GM21717 (cell line): ENCODE results near the gene TMEM185A.
"Not testable (repeated sequence)": the region's sequence is repeated elsewhere in the genome, so short reads cannot be mapped to it uniquely, and the experiment has no call there.

Experiments used
- ATAC-seq: cut with Tn5 transposase; IDR thresholded peaks from one replicate; pipeline ENCODE4 v1.9.1; 2021; ENCODE audit warnings: mild to moderate bottlenecking, moderate library complexity; ENCODE audit not compliant: unreplicated experiment

Gene TMEM185A

GRCh38 chrX:149626829-149627228 lies 4.8 kb downstream of the TMEM185A start:
- not testable (repeated sequence) for ATAC-seq

GRCh38 chrX:149619662-149620061 lies 11.9 kb downstream of the TMEM185A start:
- not testable (repeated sequence) for ATAC-seq

GRCh38 chrX:149618871-149619270 lies 12.7 kb downstream of the TMEM185A start:
- no peak for ATAC-seq

GRCh38 chrX:149611623-149612175 lies 19.9 kb downstream of the TMEM185A start:
- ATAC-seq = no peak

GRCh38 chrX:149610511-149610910 lies 21.1 kb downstream of the TMEM185A start:
- ATAC-seq = no peak

GRCh38 chrX:149607699-149608098 lies 23.9 kb downstream of the TMEM185A start:
- no peak for ATAC-seq

- ATAC-seq = not testable (repeated sequence)
Observed at GRCh38 chrX:149605248-149605885, 26.2 kb downstream of the TMEM185A start.

GRCh38 chrX:149598603-149599002 lies 33.0 kb downstream of the TMEM185A start:
- not testable (repeated sequence) for ATAC-seq

- not testable (repeated sequence) for ATAC-seq
Observed at GRCh38 chrX:149595943-149596342, 35.6 kb downstream of the TMEM185A start.

- ATAC-seq = not testable (repeated sequence)
Observed at GRCh38 chrX:149595214-149595613, 36.4 kb downstream of the TMEM185A start, which contains the start of gene HSFX2. Gene HSFX2, minus strand, starts transcription at chrX:149595314. Its CDS starts 614 bp downstream, at chrX:149594700.

- not testable (repeated sequence) for ATAC-seq
Observed at GRCh38 chrX:149590993-149591392, 40.6 kb downstream of the TMEM185A start.

- ATAC-seq = not testable (repeated sequence)
Observed at GRCh38 chrX:149587359-149587758, 44.2 kb downstream of the TMEM185A start, which contains the start of gene MAGEA9B. Gene MAGEA9B, minus strand, starts transcription at chrX:149587459. Its CDS starts 4,280 bp downstream, at chrX:149583179.

- not testable (repeated sequence) for ATAC-seq
Observed at GRCh38 chrX:149585631-149586030, 46.0 kb downstream of the TMEM185A start.

- ATAC-seq = peak; percentile 100
Observed at GRCh38 chrX:149573456-149573855, 58.1 kb downstream of the TMEM185A start.

GRCh38 chrX:149572743-149573142 lies 58.8 kb downstream of the TMEM185A start:
- ATAC-seq = no peak

- ATAC-seq = no peak
Observed at GRCh38 chrX:149571770-149572169, 59.8 kb downstream of the TMEM185A start.

- no peak for ATAC-seq
Observed at GRCh38 chrX:149570668-149571067, 60.9 kb downstream of the TMEM185A start.

GRCh38 chrX:149569770-149570169 lies 61.8 kb downstream of the TMEM185A start:
- ATAC-seq = no peak

GRCh38 chrX:149568701-149569296 lies 62.8 kb downstream of the TMEM185A start:
- ATAC-seq = no peak

- ATAC-seq = no peak
Observed at GRCh38 chrX:149567621-149568417, 63.8 kb downstream of the TMEM185A start.

GRCh38 chrX:149563359-149563758 lies 68.2 kb downstream of the TMEM185A start:
- ATAC-seq = no peak
